ENCODE results near the gene GRK4. TPM values are rescaled to one million over a fixed set of nuclear protein-coding genes. Genes with fewer than 3 reads are reported as not detected.

The GRK4 gene
- total RNA-seq, 1 experiment from 2014 or later, result 3.7 TPM

DNA sequence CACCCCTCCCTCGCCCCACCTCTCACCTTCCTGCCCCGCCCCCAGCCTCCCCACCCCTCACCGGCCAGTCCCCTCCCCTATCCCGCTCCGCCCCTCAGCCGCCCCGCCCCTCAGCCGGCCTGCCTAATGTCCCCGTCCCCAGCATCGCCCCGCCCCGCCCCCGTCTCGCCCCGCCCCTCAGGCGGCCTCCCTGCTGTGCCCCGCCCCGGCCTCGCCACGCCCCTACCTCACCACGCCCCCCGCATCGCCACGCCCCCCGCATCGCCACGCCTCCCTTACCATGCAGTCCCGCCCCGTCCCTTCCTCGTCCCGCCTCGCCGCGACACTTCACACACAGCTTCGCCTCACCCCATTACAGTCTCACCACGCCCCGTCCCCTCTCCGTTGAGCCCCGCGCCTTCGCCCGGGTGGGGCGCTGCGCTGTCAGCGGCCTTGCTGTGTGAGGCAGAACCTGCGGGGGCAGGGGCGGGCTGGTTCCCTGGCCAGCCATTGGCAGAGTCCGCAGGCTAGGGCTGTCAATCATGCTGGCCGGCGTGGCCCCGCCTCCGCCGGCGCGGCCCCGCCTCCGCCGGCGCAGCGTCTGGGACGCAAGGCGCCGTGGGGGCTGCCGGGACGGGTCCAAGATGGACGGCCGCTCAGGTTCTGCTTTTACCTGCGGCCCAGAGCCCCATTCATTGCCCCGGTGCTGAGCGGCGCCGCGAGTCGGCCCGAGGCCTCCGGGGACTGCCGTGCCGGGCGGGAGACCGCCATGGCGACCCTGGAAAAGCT, 110.9 kb downstream of the GRK4 start, which contains the start of the genes HTT and HTT-AS:
Gene HTT, plus strand, starts transcription at position 604 of the 768 bp plus-strand sequence. Its CDS starts 145 bp downstream, at position 749.
Gene HTT-AS, minus strand, starts transcription at position 461 of the 768 bp plus-strand sequence.
- CTCF ChIA-PET, result no interaction called here
- no peaks in the 10 kb centered on the region for H3K9me2 ChIP-seq (replicated peaks; ENCODE audit: low read length)
- H2AFZ ChIP-seq (ENCODE audit: low read length), result peak within 1 kb of the TSS; percentile 88
- ATAC-seq, result peak; percentile 92
- H3K9ac ChIP-seq (ENCODE audit: low read length), result peak within 1 kb of the TSS; percentile 78
- H3K4me1 ChIP-seq (ENCODE audit: insufficient read depth, low read length), result peaks cover 5% of the 10 kb centered on the region; the same call in 1 of the 2 replicates
- intact Hi-C loops (cut with micrococcal nuclease), result loop anchor here (2.0 kb wide), 1 partner anchor 31 kb away; no protein-coding TSS in a partner anchor
- DNase-seq, result peak; percentile 92
- POLR2A ChIA-PET (ENCODE audit: unreplicated experiment), result no interaction called here
- peak within 1 kb of the TSS; percentile 83 for H3K4me2 ChIP-seq (ENCODE audit: low read length)
- H3K9me3 ChIP-seq (ENCODE audit: low read length), result no peaks in the 10 kb centered on the region
- H3K27ac ChIP-seq (ENCODE audit: low read length), result no peak within 1 kb of the TSS; the same call in 1 of the 2 replicates
- peaks cover 17% of the 10 kb centered on the region for H4K20me1 ChIP-seq (ENCODE audit: low read length)
- H3K4me3 ChIP-seq (ENCODE audit: low read length), result peak within 1 kb of the TSS; percentile 98
- peaks cover 42% of the 10 kb centered on the region for H3K79me2 ChIP-seq (ENCODE audit: low read length)
- H3K36me3 ChIP-seq (ENCODE audit: low read depth, low read length), result no peaks in the 10 kb centered on the region
- BruUV-seq (replicated peaks), result no TSS peak
- TF ChIP-seq EZH2phosphoT487 (IDR thresholded peaks at IDR 0.05; ENCODE audit: borderline replicate concordance, low read length) (no peak), CTCF (conservative IDR thresholded peaks at IDR 0.05; ENCODE audit: low read depth, low read length) (no peak), EZH2 (IDR thresholded peaks at IDR 0.05; ENCODE audit: low read length, unreplicated experiment) (no peak)
- no peaks in the 10 kb centered on the region for H3F3A ChIP-seq (ENCODE audit: low read length, unreplicated experiment)
- H3K27me3 ChIP-seq (ENCODE audit: low read length), result no peaks in the 10 kb centered on the region

DNA sequence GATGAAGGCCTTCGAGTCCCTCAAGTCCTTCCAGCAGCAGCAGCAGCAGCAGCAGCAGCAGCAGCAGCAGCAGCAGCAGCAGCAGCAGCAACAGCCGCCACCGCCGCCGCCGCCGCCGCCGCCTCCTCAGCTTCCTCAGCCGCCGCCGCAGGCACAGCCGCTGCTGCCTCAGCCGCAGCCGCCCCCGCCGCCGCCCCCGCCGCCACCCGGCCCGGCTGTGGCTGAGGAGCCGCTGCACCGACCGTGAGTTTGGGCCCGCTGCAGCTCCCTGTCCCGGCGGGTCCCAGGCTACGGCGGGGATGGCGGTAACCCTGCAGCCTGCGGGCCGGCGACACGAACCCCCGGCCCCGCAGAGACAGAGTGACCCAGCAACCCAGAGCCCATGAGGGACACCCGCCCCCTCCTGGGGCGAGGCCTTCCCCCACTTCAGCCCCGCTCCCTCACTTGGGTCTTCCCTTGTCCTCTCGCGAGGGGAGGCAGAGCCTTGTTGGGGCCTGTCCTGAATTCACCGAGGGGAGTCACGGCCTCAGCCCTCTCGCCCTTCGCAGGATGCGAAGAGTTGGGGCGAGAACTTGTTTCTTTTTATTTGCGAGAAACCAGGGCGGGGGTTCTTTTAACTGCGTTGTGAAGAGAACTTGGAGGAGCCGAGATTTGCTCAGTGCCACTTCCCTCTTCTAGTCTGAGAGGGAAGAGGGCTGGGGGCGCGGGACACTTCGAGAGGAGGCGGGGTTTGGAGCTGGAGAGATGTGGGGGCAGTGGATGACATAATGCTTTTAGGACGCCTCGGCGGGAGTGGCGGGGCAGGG, 111.7 kb downstream of the GRK4 start:
- Histone ChIP-seq H4K20me1 (ENCODE audit: low read length) (peaks cover 17% of the 10 kb centered on the region), H3K36me3 (ENCODE audit: low read depth, low read length) (no peaks in the 10 kb centered on the region), H3K9me2 (replicated peaks; ENCODE audit: low read length) (no peaks in the 10 kb centered on the region), H3K9me3 (ENCODE audit: low read length) (no peaks in the 10 kb centered on the region), H3K4me2 (ENCODE audit: low read length) (peak overlapping the region; percentile 83), H3K79me2 (ENCODE audit: low read length) (peaks cover 50% of the 10 kb centered on the region), H2AFZ (ENCODE audit: low read length) (peak overlapping the region; percentile 76), H3F3A (ENCODE audit: low read length, unreplicated experiment) (no peaks in the 10 kb centered on the region), H3K9ac (ENCODE audit: low read length) (peak overlapping the region; percentile 78), H3K4me3 (ENCODE audit: low read length) (peak overlapping the region; percentile 98), H3K27me3 (ENCODE audit: low read length) (no peaks in the 10 kb centered on the region), H3K4me1 (ENCODE audit: insufficient read depth, low read length) (peaks cover 5% of the 10 kb centered on the region; the same call in 1 of the 2 replicates), H3K27ac (ENCODE audit: low read length) (no peak overlapping the region; the same call in 1 of the 2 replicates)
- CTCF ChIA-PET, result no interaction called here
- DNase-seq (peak; percentile 23), ATAC-seq (peak; percentile 9)
- POLR2A ChIA-PET (ENCODE audit: unreplicated experiment), result no interaction called here
- intact Hi-C loops (cut with micrococcal nuclease), result loop anchor here (2.0 kb wide), 1 partner anchor 32 kb away; no protein-coding TSS in a partner anchor
- no peak for TF ChIP-seq EZH2phosphoT487 (IDR thresholded peaks at IDR 0.05; ENCODE audit: borderline replicate concordance, low read length)
- no peak for TF ChIP-seq EZH2 (IDR thresholded peaks at IDR 0.05; ENCODE audit: low read length, unreplicated experiment)
- no peak for TF ChIP-seq CTCF (conservative IDR thresholded peaks at IDR 0.05; ENCODE audit: low read depth, low read length)
- BruUV-seq (replicated peaks), result TSS peak; percentile 74

Measured in PC-3 (cell line).